ENCODE measurements around the gene CDC14B.
"Not testable (repeated sequence)": the region's sequence is repeated elsewhere in the genome, so short reads cannot be mapped to it uniquely, and the experiment has no call there.

The CDC14B gene

DNA sequence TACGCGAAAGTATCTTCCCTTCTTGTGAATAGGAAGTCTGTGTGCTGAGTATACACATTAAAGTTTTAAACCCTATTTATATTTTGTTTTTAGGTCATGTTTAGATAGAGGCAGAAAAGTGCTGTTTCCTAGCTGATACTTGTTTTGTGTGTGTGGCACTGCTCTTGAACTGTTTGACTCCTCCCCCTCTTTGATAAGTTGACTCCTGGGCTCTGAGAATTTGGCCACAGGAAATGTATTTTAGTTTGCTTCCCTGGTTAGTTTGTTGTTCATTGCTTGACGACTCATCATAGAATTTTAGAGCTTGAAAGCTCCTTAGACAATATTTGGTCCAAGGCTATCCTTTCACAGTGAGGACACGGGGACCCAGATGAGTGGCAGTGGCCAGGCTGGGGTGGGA lies 2.0 kb upstream of the CDC14B start:
- DNase-seq, result no peak

DNA sequence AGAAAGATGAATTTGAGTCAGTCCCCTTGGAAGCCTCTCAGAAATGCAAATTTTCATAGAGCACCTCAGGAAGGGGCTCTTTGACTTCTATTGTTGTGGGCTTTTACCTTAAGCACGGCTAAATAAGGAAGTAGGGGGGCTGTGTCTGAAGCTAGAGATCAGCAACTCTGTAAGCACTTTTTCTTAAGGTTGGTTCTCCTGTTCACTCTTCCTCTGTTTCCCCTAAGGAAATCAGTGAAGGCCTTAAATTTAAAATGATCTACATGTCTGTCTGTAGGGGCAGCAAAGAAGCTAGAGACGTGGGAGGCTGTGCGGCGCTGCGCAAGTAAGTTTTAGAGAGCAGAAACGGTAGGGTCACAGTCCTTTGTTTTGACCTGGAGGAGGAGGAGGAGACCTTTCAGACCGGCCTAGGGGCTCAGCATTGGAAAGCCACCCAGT lies 1.2 kb upstream of the CDC14B start:
- DNase-seq, result no peak

DNA sequence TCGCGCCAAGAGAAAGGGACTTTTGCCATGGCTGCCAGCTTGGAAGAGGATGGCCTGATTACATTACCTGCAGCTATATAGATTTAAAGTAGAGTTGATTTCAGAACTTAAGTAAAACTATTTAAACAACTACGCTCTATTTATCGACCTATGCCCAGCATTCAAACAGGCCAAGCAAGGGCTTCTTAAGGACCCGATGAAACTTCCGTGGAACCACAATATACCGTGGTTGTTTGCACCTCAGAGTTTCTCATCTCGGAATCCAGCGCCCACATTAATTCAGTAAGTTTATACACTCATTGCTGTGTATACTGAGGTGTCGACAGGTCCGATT lies 505 bp upstream of the CDC14B start:
- no peak for DNase-seq

DNA sequence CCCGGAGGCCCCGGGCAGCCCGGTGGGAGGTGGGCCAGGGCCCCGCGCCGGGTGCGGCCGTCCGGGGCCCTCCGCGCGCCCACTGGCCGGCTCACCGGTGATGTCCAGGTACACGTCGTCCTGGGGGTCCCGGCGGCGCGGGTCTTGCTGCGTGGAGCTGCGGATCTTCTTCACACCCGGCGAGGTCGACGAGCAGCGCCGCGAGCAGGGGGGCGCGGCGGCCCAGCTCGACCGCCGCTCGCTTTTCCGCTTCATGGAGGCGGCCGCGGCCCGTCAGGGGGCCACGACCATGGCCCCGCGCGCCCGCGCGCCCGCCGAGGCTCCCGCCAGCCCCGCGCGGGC lies 548 bp downstream of the CDC14B start:
- no peak for DNase-seq

DNA sequence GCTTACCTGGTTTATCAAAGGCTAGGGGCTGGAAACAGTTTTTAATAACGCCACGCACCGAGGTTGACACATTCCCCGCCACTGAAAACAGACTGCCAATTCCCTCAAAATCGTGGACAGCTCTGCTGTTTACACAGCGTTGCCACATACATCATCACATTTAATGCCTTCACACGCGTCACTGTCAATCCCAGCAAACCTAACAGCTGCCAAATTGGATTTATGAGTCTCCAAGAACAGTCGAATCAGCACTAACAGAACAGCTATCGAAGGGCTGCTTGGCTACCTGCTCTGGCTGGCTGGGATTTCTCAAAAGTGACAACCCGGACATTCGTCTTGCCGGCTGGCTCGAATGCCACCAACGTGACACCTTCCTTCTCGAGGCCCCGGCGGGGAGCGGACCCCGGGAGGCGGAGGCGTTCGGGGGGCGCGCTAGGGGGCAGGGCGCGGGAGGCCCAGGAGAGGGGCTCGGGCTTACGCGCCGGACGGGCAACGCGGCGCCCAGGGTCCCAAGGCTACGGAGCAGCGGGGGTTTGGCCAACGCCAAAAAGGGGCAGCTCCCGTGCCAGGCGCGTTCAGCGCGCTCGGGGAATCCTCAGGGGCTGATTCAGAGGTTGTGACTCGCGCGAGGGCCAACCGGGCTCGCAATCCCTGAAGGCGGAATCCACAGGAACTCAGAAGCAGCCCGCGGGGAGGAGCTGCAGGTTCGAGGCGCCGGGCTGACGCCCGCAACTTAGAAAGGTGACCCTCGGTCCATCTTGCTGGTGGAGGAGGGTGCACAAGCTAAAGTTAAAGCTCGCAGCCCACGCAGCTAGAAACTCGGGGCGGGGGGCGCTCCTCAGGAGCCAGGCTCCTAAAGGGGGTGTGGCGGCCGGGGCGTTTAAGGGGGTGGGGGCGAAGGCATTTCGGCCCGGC lies 1.2 kb downstream of the CDC14B start:
- no peak for DNase-seq

DNA sequence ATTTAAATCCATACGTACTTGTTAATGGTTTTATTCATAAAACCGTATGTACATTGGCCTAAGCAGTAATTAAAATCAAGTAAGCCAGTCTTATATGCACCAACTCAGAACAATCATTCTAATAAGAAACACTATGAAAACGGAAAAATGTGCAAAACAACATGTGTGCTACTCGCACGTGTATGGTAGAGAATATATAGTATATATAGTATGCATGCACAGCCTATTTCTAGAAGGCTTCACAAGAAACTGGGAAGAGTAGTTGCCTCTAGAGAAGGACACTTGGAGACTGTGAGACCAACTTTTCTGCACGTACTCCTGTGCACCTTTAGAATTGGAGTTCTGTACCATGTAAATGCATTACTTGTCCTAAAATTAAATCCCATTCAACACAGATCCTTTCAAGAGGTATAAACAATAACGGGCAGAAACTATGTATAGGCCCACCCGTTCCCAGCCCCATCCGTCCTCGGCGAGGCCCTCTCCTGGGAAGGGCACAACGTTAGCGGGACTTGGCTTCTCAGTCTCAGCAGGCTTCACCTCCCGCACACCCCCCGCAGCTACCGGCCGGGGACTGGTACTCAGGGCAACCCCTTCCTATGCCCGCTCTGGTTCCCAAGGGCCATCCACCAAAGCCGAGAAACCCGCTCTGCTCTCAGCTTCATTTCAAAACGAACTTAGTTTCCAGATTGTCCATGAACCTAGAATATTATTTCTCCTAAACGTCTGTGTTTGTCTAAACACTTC lies 2.0 kb downstream of the CDC14B start:
- DNase-seq, result no peak

DNA sequence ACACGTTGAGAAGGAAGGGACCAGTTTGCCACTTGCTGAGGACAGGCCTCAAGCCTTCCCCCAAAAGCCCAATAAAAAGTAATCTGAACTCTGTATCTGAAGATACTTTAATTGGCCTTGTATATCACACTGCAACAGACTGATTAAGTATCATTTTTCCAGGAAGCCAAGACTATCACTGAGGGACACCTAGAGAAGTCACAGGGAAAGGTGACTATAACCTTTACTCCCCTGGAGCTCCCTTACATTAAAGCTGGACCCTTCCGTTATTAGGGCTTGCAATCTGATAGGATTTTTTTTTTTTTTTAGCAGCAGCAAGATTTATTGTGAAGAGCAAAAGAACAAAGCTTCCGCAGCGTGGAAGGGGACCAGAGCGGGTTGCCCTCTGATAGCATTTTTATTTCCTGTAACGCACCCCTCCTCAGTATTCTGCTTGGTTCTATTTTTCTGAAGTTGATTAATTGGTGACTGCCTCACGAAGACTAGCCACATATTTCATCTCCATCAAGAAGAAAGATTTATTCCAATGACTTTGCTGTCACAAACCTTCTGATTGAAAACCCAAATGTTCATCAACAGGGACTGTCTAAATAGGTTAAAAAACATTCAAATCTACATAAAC lies 2.7 kb downstream of the CDC14B start:
- no peak for DNase-seq

DNA sequence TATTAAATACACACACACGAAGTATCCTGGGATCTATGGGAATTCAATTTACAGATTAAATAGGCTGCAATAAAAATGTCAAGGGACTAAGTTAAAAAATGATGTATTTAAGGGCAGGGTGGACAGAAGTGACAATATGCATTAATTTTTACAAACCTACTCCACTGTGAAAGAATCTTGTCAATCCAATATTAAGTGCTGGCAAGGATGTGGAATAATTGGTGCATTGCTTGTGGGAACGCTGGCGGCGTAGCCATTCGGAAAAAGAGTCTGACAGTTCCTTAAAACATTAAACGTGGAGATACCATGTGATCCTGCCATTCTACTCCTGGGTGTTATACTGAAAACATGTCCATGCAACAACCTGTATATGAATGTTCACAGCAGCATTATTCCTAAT lies 4.2 kb downstream of the CDC14B start:
- DNase-seq, result no peak

DNA sequence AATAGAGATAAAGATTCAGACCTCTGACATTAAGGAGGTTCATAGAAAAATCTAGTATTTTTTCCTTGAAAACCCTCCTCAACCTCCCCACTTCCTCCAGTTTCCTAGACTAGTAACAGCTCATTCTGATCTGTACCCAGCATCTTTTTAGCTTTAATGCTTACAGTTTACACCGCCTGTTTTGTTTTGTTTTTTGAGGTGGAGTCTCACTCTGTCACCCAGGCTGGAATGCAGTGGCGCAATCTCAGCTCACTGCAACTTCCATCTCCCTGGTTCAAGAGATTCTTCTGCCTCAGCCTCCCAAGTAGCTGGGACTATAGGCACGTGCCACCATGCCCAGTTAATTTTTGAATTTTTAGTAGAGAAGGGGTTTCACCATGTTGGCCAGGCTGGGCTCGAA lies 5.0 kb downstream of the CDC14B start:
- DNase-seq, result not testable (repeated sequence)

DNA sequence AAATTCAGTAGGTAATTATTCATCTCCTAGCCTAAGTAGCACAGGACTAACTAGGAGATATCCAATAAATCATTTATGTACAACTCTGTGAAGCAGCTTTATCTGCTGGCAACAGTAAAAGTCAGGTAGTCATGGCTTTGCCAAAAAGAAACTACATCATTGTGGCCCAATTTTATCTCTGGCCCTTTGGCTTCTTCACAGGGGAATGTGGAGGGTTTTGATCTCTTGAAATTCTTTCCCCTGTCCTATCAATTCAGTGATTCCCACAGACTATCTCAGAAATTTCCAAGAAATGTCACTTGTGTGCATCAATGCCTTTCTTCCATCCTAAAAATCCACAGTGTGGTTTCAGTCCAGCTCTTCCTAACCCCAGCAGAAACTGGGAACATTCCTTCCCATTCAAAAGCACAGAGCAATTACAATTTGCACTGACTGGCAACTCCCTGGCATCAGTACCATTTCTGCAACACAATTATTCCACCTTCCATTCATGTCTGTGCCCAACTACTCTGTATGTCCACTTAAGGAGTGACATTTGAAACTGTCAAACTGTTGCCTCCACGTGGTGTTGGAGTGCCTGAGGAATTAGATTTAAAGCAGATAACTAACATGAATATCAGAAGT lies 6.6 kb downstream of the CDC14B start:
- no peak for DNase-seq

DNA sequence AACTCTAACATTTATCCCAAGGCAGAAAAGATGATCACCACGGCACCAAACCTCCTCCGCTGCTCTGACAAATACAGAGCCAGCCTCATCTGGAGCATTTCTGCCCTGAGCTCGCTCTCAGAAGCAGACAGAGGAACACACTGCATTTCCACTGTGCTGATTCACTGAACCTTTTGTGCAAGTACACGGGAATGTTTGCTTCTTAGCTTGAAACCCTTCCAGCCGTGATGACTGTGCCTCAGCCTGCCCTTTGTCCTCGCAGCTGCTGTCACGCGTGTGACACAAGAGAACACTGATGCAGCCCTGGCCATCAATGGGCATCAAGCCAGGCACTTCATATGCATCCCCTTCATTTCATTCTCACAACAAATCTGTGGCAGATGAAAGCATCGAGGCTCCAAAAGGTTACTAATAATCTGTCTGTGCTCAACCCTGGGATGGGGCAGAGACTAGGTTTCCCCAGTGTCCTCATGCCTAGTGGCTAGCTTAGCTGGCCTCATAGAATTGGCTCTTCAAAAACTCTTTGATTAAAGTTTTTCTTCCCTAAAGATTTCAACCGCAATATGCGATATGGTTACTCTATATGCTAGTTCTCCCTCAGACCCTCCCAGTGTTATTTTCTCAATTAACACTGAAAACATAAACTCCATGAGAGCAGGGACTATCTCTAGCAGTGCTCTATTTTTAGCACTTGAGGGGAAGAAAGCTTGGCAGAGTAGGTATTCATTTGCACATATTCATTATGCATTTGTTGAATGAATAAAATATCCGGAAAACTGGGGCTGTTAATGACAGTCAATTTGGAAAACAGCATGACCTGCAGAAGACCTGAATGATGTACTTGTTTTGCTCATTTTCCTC lies 7.3 kb downstream of the CDC14B start:
- no peak for DNase-seq

DNA sequence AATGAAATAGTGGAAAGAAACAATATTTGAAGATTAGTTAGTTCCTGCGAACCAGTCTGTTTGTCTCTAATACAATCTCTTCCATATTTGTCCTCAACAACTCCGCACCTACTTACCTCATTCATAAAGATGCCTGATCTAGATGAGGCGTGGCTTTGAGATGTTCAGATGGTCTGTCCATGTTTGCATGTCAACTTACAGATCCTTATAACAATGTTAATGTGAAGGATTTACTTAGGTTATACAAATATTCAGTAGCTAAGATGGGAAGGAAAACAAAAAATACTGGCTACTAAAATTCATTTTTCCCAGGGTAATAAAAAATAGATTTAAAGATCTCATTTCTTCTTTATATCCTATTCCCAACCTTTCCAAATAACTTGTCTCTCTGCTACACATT lies 8.3 kb downstream of the CDC14B start:
- no peak for DNase-seq

DNA sequence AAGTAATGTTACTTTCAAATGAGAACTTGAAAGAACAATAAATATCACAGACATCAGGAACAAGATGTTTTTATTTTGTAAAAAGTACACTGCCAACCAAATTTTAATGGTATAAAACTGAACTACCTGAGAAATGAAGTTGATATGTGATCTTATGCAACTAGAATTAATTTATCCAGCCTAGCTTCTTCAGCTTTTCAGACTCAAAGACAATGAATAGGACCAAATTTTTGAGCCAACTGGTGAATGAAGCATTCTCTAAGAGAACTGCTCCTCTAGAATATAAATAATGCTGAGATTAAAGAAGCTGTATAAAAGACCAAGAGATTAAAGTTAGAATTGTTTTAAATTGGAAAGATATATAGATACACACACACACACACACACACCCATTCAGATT lies 9.9 kb downstream of the CDC14B start:
- DNase-seq, result no peak

DNA sequence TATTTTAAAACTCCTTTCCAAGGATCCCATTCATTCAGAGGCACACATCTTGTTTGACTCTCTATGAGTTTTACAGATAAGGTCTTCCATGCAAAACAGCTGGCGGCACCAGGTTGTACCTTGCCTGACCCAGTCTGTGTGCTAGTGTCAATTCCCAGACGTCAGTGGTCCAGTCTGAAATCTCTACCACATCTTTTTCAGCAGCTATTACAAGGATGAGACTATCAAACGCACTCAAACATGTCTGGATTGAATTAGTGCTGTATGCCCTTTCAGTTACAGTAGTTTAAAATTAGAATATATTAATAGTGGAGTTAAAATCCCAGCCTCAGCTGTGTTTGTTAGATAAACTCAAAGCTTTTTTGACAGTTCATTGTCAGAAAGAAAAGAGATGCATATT lies 11.7 kb downstream of the CDC14B start:
- no peak for DNase-seq

DNA sequence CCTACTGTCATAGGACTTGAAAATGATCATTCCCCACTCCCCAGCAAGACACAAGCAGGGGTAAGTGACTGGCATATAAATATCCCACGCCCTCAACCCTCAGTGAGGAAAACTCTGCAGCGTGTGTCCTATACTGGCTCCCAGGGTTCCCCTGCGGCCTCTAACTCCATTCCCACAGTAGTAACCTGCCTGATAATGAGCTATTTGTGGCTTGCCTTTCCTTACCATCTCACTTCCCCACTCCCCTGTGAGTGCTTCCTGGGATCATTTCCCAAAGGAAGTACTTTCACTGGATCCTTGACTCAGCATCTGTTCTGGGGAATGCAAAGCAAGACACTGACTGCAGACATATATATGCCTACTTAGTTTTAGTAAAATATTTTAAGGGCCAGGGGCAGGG lies 14.3 kb downstream of the CDC14B start:
- DNase-seq, result no peak

DNA sequence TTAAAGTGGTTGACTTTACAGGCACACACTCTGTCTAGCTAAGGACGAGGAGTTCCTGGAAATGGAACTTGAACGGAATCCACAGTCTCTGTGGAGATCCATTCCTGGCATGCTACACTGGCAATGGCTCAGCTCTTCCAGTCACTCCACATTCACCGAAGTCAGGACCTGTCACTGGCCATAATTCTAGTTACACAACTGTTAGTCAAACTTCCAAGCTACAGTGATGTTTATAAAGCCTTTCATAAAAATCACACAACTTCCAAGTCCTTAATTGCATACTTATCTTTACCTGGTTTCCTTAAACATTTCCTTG lies 15.7 kb downstream of the CDC14B start:
- DNase-seq, result no peak

DNA sequence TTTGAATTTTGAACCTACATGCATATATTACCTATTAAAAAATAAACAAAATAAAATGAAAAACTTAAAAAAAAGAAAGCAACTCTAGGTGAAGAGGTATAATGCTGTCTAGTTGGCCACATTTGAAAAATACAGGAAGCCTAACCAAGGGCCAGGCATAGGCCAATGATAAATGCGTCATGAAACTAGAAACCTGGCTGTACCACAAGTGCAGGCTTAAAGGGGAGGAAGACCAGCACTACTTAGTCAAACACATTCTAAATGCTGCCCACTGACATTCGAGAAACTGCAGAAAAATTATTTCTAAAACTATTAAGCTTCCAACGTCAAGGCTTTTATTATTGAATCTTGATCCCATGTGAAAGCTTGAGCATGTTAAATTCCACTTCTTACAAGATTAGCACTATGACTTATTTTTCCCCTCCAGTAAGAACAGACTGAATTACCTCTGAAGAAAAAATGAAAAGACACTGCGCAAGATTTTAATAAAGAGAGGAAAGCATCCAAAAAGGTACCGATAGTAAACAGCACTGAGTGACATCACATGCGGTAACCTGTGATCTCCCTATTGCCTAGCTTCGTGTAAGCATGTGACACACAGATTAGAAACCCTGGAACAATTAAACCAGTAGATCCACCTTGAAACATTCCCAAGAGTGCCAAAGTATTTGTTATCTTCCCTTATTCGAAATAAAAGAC lies 16.2 kb downstream of the CDC14B start:
- DNase-seq, result no peak

DNA sequence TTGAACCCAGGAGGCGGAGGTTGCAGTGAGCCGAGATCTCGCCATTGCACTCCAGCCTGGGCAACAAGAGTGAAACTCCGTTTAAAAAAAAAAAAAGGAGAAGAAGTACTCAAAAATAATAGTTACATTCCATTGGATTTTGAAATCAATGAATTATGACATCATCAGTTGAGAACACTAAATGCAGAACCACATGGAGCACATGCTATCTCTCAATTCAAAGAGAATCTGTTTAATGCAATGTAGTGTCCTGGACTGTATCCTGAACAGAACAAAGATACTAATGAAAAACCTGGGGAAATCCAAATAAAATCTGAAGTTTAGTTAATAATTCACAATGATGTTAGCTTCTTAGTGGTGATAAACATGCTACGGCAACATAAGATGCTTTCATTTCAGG lies 20.3 kb downstream of the CDC14B start:
- no peak for DNase-seq

DNA sequence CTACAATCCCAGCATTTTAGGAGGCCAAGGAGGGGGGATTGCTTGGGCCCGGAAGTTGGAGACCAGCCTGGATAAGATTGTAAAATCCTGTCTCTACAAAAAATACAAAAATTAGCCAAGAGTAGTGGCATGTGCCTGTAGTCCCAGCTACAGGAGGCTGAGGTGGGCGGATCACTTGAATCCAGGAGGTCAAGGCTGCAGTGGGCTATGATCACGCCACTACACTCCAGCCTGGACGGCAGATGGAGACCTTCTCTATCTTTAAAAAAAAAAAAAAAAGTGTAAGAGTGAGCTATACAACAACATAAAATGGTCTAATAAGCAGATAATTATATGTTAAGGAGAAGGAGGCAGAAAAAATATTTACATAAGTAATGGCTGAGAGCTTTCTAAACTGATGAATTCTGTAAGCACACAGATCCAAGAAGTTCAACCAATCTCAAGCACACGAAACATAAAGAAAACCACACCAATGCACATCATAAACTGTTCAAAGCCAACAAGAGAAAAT lies 23.0 kb downstream of the CDC14B start:
- DNase-seq, result no peak

DNA sequence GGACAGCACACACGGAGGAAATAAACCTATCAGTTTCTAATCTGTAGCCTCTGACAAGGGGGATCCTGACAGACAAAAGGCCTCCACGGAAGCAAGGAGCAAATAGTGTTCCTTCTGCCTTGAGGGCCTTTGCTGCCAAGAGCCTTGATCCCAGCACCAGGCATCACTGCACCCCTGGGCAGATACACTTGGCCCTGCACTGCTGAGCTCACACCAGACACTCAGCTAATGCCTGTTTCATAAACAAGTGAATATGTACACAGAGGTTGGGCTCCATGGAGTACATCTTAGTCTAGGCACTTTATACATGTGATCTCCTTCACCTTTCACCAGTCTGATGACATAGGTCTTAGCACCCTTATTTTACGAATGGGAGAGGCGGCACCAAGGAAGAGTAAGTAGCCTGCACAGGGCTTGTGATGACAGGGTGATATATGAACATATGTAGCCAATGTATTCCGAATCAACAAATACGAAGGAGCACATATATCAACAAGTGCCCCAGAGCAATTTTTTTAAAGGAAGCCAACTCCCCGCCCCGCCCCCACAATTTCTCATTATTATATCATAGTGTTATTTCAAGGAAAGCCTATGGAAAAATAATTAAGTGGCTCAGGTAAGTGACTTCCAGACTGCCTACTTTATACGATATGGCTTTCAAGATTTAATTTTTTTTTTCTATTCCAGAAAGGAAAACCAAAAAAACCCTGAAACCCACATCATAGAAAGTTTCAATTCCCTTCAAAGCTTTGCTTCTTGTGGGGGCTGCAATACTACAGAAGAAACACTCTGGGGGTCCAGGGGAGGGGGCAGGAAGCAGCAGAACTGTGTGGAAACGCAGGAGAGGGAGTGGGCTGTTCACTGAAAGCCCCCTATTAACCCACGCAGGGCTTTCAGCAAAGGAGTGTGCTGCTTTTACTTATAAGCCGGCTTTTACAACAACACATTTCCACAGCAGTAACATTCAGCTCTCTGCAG lies 32.0 kb downstream of the CDC14B start:
- no peak for DNase-seq

DNA sequence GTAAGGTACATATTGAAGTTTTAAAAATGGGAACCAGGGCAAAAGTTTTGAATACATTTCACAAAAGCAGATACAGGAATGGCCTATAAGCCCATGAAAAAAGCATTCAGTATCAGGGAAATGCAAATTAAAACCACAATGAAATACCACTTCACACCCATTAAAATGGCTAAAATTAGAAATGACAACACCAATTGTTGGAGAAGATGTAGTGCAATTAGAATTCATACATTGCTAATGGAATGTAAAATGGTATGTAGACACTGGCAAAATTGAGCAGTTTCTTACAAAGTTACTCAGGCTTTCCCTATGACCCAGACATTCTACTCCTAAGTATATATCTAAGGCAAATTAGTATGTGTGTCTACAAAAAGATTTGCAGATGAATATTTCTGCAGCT lies 34.2 kb downstream of the CDC14B start:
- DNase-seq, result no peak
